CD4-positive, alpha-beta T cell treated with Interleukin-15 for 1 hour (primary cell): ENCODE data around the gene PYCR2.
"Not testable (repeated sequence)": the region's sequence is repeated elsewhere in the genome, so short reads cannot be mapped to it uniquely, and the experiment has no call there.

Source experiments
- DNase-seq: peaks from one replicate; pipeline ENCODE4 v3.0.0-alpha.2; 2020

PYCR2 gene

DNA sequence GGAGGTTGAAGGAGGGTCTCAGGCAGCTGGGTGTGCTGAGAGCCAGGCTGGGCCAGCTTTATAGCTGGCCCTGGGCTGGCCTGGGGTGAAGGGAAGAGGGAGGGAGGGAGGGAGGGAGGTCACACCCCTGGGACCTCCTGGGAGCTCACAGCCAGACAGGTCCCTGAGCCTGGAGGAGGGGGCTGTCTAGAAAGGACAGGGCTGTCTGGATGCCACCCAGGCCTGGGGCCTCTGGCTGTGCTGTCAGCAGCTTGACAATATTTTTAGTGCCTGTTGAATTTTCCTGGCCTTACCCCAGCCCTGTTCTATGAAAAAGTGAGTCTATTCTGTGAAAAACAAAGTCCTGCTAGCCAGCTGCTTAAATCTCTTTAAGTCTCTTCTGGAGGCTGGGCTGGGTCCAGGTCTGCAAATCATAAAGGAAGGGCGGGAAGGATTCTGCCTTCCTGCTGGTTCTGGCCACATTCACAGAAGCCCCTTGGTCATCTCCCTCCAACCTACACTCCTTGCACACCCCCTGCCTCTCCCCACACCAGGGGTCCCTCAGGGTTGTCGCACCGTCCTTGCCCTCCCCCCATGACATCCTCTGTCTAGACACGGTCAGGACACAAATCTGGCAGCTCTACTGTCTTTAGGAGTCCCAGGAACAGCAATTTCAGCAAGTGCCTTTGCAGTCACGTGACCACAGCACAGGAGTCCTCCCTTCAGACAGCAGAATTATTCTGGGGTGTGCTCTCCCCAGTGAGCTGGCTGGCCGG is 17.3 kb upstream of the PYCR2 start, which contains the start of gene LEFTY2:
Gene LEFTY2 (minus strand): TSS at position 34 of the 755 bp plus-strand sequence. CDS start 80 bp downstream, outside the sequence.
- no peak for DNase-seq

DNA sequence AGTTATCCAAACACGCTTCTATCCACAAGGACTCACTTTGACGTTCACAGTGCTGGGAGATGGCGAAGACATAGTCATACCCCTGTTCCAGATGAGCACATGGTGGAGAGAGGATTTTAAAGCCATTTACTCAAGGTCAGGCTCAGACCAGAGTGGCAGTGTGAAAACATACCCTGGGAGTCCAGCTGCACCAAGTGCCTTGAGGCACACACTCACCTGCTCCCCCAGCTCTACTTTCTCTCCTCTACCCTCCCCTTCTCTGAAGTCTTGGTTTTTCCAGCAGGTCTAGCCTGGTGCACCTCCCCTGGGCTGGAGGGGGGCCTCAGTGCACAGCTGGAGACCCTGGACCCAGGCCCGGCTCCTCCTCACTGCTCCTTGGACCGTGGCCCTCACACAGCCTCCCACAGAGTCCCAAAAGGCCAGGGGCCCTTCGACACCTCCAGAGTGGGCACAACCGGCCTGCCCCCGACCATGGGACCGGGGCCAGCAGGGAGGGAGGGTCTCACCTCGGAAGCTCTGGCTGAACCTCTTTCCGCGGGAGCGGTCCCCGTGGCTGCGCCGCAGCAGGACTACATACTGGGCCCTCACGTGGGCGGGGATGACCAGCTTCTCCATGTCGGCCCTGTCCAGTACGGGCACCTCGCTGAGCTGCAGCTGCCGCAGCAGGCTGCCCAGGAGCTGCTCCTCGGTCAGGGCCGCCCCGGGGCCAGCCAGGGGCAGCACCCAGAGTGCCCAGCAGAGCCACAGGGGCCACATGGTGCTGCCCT is 16.5 kb upstream of the PYCR2 start:
- DNase-seq = no peak

DNA sequence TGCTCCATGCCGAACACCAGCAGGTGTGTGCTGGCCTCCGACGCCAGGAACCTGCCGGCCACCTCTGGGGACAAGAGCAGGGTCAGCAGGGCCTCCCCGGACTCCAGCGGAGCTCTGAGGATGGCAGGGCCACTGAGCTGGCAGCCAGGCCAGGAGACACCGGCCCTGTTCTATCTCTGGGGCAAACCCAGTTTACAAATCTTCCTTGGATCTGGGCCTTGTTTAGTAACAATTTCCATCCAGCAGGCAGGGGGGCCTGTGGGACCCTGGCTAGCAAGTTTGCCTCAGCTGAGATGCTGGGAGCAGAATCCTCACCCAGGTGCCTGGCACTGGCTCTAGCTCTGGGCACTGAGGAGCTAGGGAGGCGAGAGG is 15.9 kb upstream of the PYCR2 start:
- DNase-seq = not testable (repeated sequence)

DNA sequence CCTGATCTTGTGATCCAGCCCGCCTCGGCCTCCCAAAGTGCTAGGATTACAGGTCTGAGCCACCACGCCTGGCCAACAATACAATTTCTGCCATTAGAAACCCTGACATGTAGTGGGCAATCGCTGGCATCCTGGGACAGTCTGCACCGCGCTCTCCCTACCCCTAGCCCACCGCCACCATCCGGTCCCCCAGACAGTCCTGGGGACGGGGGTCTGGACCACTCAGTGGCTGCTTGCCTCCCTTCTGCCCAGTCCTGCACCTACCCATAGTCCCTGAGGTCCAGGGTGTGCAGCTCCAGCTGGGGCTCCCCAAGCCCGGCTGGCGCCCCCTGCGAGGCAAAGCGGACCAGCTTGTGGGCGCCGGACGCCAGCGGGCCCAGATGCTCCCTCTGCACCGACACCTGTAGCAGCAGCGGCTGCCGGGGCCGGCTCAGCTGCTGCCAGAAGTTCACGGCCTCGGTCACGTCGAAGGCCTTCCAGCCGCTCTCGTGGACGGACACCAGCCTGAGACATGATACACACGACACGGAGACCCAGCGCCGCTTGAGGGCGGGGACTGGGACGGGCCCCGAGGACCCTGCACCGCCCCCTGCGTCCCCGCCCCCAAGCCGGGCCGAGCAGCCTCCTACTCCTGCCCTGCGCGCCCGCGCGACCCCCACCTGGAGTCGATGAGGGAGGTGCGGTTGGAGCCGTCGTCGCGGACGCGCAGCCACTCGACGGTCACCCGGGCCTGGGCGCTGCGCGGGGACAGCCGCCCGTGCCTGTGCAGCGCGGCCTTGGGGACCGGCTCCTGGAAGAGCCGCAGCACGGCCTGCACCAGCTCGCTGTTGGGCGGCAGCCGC is 15.3 kb upstream of the PYCR2 start:
- not testable (repeated sequence) for DNase-seq

DNA sequence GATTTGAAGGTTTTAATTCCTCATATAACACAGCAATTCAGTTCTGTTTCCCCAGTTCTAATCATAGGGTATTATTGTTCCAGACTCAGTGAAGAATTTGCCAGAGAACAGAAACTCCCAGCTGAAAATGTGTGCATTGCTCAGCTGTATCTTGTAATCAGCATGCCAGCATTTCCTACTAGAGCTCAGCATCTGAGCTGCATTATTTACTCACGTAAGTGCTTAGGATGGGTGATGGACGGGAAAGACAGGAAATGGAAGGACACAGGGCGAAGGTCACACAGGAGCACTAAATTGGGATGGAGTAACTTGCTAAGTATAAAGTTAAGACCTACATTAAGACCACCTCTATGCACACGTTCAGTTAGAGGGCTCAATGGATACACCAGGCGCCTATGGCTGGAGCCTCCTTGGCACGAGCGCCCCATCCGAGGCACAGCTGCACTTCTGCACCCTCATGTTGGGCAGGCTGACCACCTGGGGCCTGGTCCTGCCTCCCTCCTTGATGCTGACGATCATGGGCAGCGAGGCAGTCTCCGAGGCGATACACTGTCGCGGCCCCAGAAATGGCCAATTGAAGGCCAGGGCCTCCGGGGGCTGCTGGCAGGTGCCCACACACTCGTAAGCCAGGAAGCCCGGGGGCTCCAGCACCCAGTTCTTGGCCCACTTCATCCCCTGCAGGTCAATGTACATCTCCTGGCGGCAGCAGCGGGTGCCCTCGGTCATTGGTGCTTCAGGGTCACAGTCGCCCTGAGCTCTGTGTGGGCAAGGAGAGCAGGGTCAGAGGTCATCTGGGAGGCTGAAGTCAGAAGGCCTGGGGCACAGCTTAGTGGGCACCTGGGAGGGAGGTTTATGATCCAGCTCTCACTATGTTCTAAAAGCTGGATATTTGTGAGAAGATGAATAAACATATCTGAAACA is 13.3 kb upstream of the PYCR2 start:
- DNase-seq = no peak

DNA sequence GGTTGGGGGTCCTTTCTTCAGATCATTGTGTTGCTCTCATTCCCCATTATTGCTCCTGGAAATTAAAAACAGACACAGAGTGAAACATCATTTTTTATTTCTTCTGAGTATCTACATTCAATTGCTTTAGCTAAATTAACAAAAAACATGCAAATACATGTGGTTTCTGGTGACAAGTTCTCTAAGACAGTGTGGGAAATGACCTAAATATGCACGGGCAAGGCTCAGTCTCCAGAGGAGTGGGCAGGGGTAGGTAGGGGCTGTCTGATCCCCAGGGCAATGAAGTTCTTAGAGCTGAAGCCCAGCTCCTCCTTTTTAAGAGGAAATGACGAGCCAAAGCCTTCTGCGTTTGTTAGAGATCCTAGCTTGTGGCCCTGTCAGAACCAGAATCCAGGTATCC is 12.5 kb upstream of the PYCR2 start:
- no peak for DNase-seq

DNA sequence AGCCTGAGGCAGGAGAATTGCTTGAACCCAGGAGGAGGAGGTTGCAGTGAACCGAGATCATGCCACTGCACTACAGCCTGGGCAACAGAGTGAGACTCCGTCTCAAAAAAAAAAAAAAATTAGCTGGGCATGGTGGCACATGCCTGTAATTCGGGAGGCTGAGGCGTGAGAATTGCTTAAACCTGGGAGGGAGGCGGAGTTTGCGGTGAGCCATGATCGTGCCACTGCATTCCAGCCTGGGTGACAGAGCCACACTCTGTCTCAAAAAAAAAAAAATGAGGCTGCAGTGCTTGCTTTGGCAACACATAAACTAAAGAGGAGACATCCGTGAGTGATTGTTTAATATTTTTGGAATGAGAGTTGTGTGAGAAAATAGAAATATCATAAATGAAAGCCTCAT is 12.0 kb upstream of the PYCR2 start:
- DNase-seq = not testable (repeated sequence)

DNA sequence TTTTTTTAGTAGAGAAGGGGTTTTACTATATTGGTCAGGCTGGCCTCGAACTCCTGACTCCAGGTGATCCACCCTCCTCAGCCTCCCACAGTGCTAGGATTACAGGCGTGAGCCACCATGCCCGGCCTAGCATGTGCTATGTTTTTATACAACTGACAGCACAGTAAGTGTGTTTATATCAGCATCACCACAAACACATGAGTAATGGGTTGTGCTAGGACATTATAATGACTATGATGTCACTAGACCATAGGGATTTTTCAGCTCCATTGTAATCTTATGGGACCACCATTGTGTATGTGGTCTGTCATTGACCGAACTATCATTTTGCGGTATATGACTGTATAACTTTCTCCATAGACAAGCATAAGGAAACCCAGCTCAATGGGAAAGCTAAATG is 10.7 kb upstream of the PYCR2 start:
- DNase-seq = no peak

DNA sequence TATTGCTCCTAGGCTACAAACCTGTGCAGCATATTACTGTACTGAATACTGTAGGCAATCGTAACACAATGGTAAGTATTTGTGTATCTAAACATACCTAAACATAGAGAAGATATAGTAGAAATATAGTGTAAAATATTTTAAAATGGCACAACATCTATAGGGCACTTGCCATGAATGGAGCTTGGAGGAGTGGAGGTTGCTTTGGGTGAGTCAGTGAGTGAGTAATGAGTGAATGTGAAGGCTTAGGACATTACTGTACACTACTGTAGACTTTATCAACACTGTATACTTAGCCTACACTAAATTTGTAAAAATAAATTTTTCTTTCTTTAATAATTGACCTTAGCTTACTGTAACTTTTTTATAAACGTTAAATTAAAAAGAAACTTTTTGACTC is 9.0 kb upstream of the PYCR2 start:
- DNase-seq = no peak

DNA sequence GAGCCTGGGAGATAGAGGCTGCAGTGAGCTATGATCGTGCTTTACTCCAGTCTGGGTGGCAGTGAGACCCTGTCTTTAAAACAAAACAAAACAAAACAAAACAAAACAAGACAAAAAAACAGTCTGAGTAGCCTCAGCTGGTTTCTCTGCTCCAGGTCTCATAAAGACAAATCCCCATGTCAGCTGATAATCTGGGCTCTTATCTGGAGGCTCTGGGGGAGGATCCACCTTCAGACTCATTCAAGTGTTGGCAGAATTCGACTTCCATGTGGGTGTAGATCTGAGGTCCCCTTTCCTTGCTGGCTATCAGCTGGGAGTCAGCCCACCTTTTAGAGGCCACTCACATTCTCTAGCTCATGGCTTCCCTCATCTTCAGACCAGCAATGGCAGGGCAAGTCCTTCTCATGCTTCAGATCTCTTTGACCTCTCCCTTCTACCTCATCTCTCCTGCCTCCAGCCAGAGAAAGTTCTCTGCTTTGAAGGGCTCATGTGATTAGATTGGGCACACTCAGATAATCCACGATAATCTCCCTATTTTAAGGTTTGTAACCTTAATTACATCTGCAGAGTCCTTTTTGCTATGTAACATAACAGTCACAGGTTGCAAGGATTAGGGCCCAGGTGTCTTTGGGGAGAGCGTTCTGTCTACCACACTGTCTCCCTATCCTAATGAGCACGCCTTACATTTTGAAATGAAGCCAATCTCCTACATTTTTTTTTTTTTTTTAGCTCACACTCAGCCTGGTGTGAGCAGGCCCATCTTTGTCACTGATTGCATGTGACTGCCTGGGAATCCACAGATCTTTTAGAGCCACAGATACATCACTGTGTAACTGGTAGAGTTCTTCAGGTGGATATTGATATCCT is 7.5 kb upstream of the PYCR2 start:
- DNase-seq = no peak

DNA sequence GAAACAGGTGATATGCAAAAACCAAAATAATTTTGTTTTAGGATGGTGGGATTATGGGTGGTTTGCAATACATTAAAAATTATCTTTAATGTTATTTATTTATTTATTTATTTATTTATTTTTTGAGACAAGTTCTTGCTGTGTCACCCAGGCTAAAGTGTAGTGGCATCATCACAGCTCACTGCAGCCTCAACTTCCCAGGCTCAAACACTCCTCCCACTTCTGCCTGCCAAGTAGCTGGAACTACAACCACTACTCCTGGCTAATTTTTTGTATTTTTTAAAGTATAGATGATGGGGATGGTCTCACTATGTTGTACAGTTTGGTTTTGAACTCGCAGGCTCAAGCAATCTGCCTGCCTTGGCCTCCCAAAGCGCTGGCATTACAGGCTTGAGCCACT is 6.5 kb upstream of the PYCR2 start:
- DNase-seq = no peak

DNA sequence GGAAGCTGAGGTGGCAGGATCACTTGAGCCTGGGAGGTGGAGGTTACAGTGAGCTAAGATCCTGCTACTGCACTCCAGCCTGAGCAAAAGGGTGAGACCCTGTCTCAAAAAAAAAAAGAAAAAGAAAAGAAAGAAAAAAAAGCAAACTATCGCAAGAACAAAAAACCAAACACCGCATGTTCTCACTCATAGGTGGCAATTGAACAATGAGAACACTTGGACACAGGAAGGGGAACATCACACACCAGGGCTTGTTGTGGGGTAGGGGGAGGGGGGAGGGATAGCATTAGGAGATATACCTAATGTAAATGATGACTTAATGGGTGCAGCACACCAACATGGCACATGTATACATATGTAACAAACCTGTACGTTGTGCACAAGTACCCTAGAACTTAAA is 5.4 kb upstream of the PYCR2 start:
- not testable (repeated sequence) for DNase-seq

DNA sequence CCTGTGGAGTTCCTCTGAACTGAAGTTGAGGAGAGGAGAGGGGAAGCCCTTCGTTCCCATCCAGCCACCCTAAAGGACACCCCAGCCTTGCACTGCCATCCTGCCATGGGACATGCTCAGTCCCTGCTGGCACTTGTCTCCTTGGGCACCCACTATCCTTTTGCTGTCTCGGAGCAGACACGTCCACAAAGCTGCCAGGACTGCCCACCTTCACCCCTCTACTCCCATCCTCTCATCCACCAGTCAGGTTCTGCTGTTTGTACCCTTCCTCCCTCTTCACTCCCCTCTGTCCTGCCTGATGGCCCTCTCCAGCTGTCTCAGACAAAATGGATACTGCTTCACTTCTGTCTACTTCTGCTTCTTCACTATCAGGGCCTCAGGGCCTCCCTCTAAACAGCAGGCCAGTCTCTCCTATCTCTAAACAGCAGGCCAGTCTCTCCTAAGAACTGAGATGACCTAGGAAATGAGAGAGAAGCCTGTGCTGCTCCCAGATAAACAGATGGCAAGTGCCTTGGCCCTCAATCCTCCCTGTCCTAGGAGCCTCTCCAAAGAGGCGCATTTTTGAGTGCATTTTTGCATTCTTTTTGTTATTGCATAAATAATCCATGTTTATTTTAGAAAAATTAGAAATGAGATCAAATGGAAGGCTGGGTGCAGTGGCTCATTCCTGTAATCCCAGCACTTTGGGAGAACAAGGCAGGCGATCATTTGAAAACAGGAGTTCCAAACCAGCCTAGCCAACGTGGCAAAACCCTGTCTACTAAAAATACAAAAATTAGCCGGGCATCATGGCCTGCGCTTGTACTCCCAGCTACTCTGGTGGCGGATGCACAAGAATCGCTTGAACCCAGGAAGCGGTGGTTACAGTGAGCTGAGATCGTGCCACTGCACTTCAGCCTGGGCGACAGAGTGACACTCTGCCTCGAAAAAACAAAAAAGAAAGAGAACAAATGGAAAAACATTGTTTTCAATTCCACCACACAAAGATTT is 4.4 kb upstream of the PYCR2 start:
- DNase-seq = no peak

DNA sequence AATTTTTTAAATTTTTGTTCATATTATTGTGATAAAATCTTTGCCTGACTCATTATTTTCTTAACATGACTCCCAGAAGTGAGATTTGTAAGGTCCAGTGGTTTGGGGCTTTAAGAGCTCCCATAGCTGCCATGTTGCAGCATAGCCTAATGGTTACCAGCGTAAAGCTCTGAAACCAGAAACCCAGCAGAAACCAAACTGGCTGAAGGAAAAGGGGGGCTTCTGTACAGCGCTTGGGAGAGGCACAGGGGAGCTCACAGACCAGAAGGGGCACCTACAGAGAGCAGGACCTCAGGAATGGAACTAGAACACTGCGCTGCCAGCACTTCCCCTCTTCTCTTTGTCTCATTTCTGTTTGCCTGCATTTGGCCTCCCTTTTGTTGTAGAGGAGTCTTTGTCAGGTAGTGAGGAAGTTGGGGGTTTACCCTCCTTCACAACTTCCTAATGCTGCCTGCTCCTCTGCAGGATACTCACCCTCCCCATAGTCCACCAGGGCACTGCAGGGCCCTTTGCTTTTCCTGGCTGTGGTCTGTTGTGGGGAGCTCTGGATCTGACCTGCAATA is 2.6 kb upstream of the PYCR2 start:
- DNase-seq = no peak

DNA sequence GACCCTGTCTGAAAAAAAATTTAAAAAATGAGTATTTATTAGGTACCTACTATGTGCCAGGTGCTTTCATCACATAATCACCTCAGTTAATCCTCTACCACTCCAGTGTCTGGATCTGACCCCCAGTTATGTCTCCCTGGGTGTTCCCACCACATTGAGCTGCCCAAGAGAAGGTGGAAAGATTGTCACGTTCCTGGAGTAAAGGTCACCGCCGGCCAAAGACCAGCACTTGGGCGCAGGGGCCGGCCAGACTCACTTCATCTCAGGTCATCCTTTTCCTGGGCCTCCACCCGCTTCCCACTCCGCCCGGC is 714 bp downstream of the PYCR2 start:
- no peak for DNase-seq

DNA sequence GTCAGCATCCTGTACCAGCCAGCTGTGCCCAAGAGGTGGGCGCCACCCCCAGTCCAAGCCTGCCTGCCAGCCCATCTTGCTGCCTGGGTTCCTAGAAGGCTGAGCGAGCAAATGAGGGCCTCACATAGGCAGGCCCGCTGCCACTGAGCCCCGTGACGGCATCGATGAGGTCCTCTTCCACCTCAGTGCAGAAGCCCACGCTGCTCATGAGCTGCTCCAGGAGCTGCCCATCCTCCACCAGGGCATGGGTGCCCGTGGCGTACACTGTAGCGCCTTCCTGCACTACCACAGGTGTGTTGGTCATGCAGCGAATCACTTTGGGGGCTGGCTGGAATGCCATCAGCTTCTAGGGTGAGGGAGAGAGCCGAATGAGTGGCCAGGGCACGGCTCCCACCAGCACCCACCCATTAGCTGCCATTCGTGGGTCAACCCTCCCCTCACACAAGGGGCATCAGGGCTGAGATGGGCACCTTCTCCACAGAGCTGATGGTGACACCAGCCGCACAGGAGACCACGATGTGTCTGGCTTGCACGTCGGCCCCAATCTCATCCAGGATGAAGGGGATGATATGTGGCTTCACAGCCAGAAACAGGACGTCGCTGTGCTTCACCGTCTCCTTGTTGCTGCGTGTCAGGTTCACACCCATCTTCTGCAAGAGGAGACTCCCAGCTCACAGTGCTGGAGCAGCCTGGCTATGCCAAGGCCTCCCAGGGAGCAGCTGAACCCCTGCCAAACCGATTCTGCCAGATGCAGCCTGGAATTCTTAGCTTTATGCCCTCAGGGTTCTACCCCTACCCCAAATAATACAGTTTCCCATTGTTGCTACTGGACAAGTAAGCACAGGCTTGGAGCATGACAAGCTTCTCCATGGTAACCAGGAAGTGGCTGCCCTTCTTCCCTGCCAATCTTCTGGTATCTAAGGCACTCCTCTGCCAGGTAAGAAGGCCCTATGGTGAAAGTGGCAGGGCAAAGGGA is 2.0 kb downstream of the PYCR2 start:
- DNase-seq = no peak

DNA sequence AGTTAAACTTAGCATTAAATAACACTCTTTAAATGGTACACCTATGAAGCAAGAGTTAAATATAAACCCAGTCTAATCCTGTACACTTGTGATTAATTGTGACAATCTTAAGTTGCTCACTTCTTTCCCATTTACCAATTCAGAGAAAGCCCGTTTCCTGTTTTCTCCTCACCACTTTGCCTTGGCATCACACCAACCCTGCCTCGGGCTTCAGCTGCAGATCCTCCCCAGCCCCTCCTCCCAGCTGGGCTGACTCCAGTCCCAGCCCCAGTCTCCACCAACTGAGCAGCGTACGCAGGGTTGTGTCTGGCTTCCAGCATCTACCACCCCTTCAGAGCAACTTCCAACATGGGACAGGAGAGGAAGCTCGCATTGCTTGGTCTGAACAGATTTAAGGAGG is 4.1 kb downstream of the PYCR2 start:
- no peak for DNase-seq

DNA sequence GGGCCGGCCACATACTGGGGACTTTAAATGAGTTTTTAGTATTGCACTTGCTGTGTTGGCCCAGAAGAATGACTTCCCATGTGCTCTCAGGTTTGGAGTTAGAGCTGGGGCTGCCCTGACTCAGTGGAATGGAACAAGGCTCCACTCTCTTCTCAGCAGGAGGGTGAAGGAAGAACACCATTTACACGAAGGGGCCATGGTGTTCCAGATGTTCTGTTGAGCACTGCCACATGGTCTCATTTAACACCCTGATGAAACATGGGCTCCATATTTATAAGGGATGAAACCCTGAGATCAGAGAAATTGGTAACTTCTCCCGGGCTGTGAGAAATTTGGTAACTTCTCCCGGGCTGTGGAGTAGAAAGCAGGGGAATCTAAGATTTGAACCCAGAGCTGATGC is 5.8 kb downstream of the PYCR2 start:
- no peak for DNase-seq

DNA sequence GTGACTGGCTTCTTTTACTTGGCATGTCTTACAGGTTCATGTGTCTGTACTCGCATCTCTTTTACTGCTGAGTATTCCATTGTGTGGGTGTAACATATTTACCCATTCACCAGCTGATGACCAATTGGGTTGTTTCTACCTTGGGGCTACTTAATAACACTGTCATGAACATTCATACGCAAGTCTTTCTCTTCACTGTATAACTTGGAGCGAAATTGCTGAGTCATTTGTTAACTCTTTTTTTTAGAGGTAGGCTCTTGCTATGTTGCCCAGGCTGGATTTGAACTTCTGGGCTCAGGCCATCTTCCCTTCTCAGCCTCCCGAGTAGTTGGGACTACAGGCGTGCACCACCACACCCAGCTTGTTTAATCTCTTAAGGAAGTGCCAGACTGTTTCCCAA is 6.5 kb downstream of the PYCR2 start:
- no peak for DNase-seq
